Pancreas (tissue), 10 donors: ENCODE measurements around the gene SERPINE2. TPM values are rescaled to one million over a fixed set of nuclear protein-coding genes. Genes with fewer than 3 reads are reported as not detected.
"Not testable (repeated sequence)": the region's sequence is repeated elsewhere in the genome, so short reads cannot be mapped to it uniquely, and the experiment has no call there.

ENCODE experiments used
- ATAC-seq, 4 donors: fragments of 200-7000 bp; cut with Tn5 transposase; one replicate each; pipeline versions ENCODE4 v1.8.0 to v1.9.1; 2020; ENCODE audit warnings: mild to moderate bottlenecking in 4 of 4, moderate library complexity in 4 of 4
- DNase-seq, 6 donors: peaks; one replicate each; pipeline ENCODE4 v3.0.0-alpha.2; 2020
- FAIRE-seq: peaks from 2 replicates; lab custom pipeline; 2012; peaks lifted over from hg19 to GRCh38; lab: Jason Lieb, UNC
- H3K27ac ChIP-seq, 4 donors: fragments of 200-600 bp; sonication (generic); 1 replicate in 3 of 4; 2 replicates in 1 of 4; pipeline versions ENCODE4 v1.5.0 to v1.8.0; 2020
- H3K27me3 ChIP-seq, 4 donors: fragments of 200-600 bp; one replicate each; pipeline ENCODE4 v1.8.0; 2021
- H3K36me3 ChIP-seq, 3 donors: fragments of 200-600 bp; sonication (generic) in 1 of 3; one replicate each; pipeline versions ENCODE4 v1.5.0 to v1.8.0; 2020 to 2021
- H3K4me1 ChIP-seq, 3 donors: fragments of 200-600 bp; one replicate each; pipeline ENCODE4 v1.8.0; 2021
- H3K4me3 ChIP-seq, 4 donors: fragments of 200-600 bp; sonication (generic) in 2 of 4; one replicate each; pipeline versions ENCODE4 v1.5.0 to v1.8.0; 2020 to 2021
- H3K9me3 ChIP-seq, 4 donors: fragments of 200-600 bp; one replicate each; pipeline ENCODE4 v1.8.0; 2021
- CTCF ChIP-seq, 4 donors: fragments of 200-600 bp; sonication (generic) in 3 of 4; IDR thresholded peaks; one replicate each; pipeline versions ENCODE4 v1.5.0 to v1.8.0; 2021; ENCODE audit warnings: antibody characterized with exemption in 4 of 4
- WGBS, 2 donors: extraction: QIAGEN DNeasy Blood & Tissue Kit; methylation state at CpG; one replicate each; pipeline ENCODE4 v1.1.7; 2013; 5-methylcytosine and 5-hydroxymethylcytosine counted together
- intact Hi-C, 3 donors: fragments of 100-400 bp; cut with DNase I; formaldehyde crosslinking; loops; one replicate each; pipeline versions ENCODE4 v1.11.1 to v1.14.2; 2022
- polyA plus RNA-seq, 2 donors: library from polyadenylated mRNA; stranded (reverse); fragments of 200-250 nt; gene quantifications; one replicate each; pipeline ENCODE4 v1.2.3, GENCODE V29; 2013
- total RNA-seq, 6 donors: library from RNA; stranded (reverse); fragmentation: NEBNext Ultra II Directional in 4 of 6; extraction: Animal tissue kit (Norgen Biotek cat#: 25700) in 4 of 6; gene quantifications; one replicate each; pipeline versions ENCODE4 v1.2.1 to v1.2.4, GENCODE V29; 2021 to 2023
- donor health status: healthy with polysubstance abuse.
- donor health status: DM: no; HTN: no; CAD: no; lungs with moderate emphysema.
- donor health status: DM: no; HTN: no; CAD: no.
- donor health status: control.
- donor health status: control.
- donor health status: Bipolar disorder and iron deficiency.
- donor health status: DM: yes; HTN: yes; CAD: no.
- donor health status: DM: no; HTN: no; CAD: no.
- donor health status: DM: no; HTN: no; CAD: no.
- donor health status: DM: yes; HTN: yes; CAD: no.

Gene SERPINE2
- total and polyA plus RNA-seq, 8 donors = 1.0 to 14.8 (median 2.8) TPM

GRCh38 chr2:224004105-224004695, 34.9 kb downstream of the SERPINE2 start:
- ATAC-seq = no peak
- no peak for TF ChIP-seq CTCF (IDR thresholded peaks at IDR 0.05)
- DNase-seq = no peak
- no peak overlapping the region for H3K4me3 ChIP-seq
- H3K27ac ChIP-seq = no peak overlapping the region
- intact Hi-C loops = no loop called here
- H3K36me3 ChIP-seq = no peaks in the 10 kb centered on the region
- peaks cover 0 to 7% (median 4%) of the 10 kb centered on the region in 3 donors for H3K4me1 ChIP-seq
- 70 to 72% methylated on average over 16 of the region's 16 CpGs for WGBS, 2 donors
- no peaks in the 10 kb centered on the region for H3K27me3 ChIP-seq
- no peaks in the 10 kb centered on the region for H3K9me3 ChIP-seq
- FAIRE-seq = no peak

GRCh38 chr2:224000662-224001061, 38.4 kb downstream of the SERPINE2 start:
- H3K9me3 ChIP-seq, H3K27ac ChIP-seq, DNase-seq, H3K27me3 ChIP-seq, FAIRE-seq, intact Hi-C loops, H3K4me1 ChIP-seq, H3K36me3 ChIP-seq, ATAC-seq, H3K4me3 ChIP-seq: not testable (repeated sequence)
- WGBS, 2 donors = 90 to 91% methylated on average over 5 of the region's 5 CpGs

GRCh38 chr2:223999862-224000261, 39.2 kb downstream of the SERPINE2 start:
- peaks cover 0 to 4% (median 0%) of the 10 kb centered on the region in 3 donors for H3K4me1 ChIP-seq
- H3K36me3 ChIP-seq = no peaks in the 10 kb centered on the region
- no peaks in the 10 kb centered on the region for H3K27me3 ChIP-seq
- H3K9me3 ChIP-seq = no peaks in the 10 kb centered on the region
- H3K27ac ChIP-seq = no peak overlapping the region
- 42 to 56% methylated on average over 11 of the region's 11 CpGs for WGBS, 2 donors
- TF ChIP-seq CTCF (IDR thresholded peaks at IDR 0.05) = no peak
- DNase-seq (peak in 5 of 6 donors; percentile 23 to 67 (median 42)), FAIRE-seq (no peak), ATAC-seq (peak; percentile 76 to 96 (median 88))
- no peak overlapping the region for H3K4me3 ChIP-seq
- intact Hi-C loops = no loop called here

- H3K4me1 ChIP-seq = peaks cover 0 to 4% (median 0%) of the 10 kb centered on the region in 3 donors
- H3K9me3 ChIP-seq = no peaks in the 10 kb centered on the region
- DNase-seq = no peak
- intact Hi-C loops = no loop called here
- no peak overlapping the region for H3K4me3 ChIP-seq
- H3K36me3 ChIP-seq = no peaks in the 10 kb centered on the region
- TF ChIP-seq CTCF (IDR thresholded peaks at IDR 0.05) = no peak
- no peaks in the 10 kb centered on the region for H3K27me3 ChIP-seq
- H3K27ac ChIP-seq = no peak overlapping the region
- no peak for FAIRE-seq
- ATAC-seq = no peak
- WGBS, 2 donors = 76 to 86% methylated on average over 2 of the region's 2 CpGs
Measured at GRCh38 chr2:223998948-223999347, 40.1 kb downstream of the SERPINE2 start.

- Histone ChIP-seq H3K4me1 (peaks cover 0 to 4% (median 0%) of the 10 kb centered on the region in 3 donors), H3K27ac (no peak overlapping the region), H3K9me3 (no peaks in the 10 kb centered on the region), H3K36me3 (no peaks in the 10 kb centered on the region), H3K27me3 (no peaks in the 10 kb centered on the region), H3K4me3 (no peak overlapping the region)
- no peak for DNase-seq
- no peak for ATAC-seq
- WGBS, 2 donors = 76 to 83% methylated on average over 5 of the region's 5 CpGs
- FAIRE-seq = no peak
- intact Hi-C loops = no loop called here
- no peak for TF ChIP-seq CTCF (IDR thresholded peaks at IDR 0.05)
Measured at GRCh38 chr2:223997938-223998337, 41.1 kb downstream of the SERPINE2 start.
